ENCODE results near the gene CALHM5.

CALHM5 gene

DNA sequence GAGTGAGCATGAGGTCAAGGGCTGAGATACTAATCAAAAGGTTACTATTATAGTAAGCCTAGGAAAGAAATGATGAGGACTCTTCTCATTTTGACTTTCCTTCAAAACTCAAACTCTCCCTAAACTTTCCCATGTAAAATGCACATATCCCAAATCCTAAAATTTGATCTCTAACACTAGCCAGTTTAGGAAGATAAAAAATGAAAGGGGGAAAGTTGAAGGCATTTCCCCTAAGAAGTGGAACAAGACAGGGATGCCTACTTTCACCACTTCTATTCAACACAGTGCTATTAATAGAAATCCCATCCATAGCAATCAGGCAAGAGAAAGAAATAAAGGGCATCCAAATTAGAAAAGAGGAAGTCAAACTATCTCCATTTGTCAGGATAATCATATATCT lies 2.9 kb upstream of the CALHM5 start:
- DNase-seq (ENCODE audit: low read depth in 2 of 2), result no peak

DNA sequence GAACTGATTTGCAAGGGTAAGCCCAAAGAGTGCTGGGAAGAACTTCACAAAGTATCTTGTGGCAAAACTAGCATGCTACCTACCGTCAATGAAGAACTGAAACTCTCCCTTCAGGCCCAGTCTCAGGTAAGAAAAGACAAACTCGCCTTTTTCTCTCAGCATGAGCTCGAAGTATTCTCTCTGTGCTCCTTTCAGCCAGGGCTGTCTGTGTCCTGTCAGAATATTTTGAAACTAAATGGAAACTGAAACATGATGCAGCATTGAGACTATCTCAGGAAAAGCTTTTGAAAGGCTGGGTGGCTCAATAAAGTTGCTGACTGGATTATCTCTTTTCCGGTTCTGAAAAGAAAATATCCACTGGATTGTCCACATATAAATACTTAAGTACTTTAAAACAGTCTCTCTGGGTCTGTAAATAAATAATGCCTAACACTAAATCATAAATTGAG lies 696 bp downstream of the CALHM5 start:
- no peak for DNase-seq (ENCODE audit: low read depth in 2 of 2)

- DNase-seq (ENCODE audit: low read depth in 2 of 2), result no peak
These were observed 1.3 kb downstream of the CALHM5 start for GRCh38 chr6:116512734-116513133.

GRCh38 chr6:116513224-116513875 lies 1.9 kb downstream of the CALHM5 start:
- no peak for DNase-seq (ENCODE audit: low read depth in 2 of 2)

- no peak for DNase-seq (ENCODE audit: low read depth in 2 of 2)
These were observed 2.7 kb downstream of the CALHM5 start for GRCh38 chr6:116514111-116514510.

- DNase-seq (ENCODE audit: low read depth in 2 of 2), result no peak
These were observed 3.7 kb downstream of the CALHM5 start for GRCh38 chr6:116515141-116515540.

- no peak for DNase-seq (ENCODE audit: low read depth in 2 of 2)
These were observed 7.4 kb downstream of the CALHM5 start for GRCh38 chr6:116518621-116519368.

GRCh38 chr6:116522896-116523295 lies 11.5 kb downstream of the CALHM5 start:
- DNase-seq (ENCODE audit: low read depth in 2 of 2), result no peak

DNA sequence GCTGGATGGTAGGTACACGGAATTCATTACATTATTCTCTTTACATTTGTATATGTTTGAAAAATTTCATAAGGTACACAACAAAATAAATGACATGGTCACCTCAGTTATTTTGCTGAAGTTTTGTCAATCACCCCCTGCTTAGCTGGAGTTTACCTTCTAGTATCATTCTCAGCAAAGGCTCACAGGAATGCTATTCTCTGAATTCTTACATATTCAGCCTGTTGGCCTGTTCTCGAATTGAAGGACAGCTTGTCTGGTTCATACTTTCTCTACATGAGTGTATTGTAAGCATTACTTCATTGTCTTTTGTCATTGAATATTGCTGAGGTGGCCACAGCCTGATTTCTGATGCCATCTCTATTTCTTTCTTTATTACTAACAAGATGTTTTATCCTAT lies 12.8 kb downstream of the CALHM5 start:
- DNase-seq (ENCODE audit: low read depth in 2 of 2), result no peak

DNA sequence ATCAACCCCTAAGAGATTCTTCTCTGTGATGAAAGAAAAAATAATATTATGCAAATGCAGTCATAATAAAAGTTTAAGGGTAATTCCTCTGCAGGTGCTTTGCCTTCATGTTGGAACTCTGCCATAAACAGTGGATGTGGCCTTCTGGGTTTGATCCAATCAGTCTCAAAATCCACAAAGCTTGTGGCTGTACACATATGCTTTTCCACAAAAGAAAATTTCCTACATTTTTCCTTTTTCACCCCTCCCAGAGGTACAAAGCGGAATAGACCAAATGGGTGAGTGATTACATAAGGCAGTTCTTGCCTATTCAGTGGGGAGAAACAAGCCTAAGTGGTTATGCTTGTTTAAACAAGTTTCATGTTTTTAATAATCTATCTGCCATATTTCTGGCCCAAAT lies 16.7 kb downstream of the CALHM5 start:
- DNase-seq (ENCODE audit: low read depth in 2 of 2), result no peak

DNA sequence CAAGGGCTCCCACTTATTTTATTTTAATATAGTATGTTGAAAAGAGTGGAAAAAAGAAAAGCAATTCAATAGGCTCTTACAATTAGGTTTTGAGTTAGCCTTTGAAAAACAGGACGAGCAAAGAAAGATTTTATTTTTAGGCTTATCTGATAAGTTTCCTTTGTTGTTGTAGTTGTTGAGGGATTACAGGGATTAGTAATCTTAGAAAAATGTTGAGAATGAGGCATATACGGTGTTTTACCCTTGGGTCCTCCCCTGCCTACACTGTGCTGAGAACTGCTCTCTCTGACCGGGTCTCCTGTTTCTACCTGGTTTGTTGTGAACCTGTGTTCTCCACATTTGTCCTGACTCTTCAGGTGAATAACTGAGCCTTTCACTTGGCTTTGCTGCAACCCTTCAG lies 17.3 kb downstream of the CALHM5 start:
- no peak for DNase-seq (ENCODE audit: low read depth in 2 of 2)

GRCh38 chr6:116529466-116530290 lies 18.2 kb downstream of the CALHM5 start:
- DNase-seq (ENCODE audit: low read depth in 2 of 2), result no peak

DNA sequence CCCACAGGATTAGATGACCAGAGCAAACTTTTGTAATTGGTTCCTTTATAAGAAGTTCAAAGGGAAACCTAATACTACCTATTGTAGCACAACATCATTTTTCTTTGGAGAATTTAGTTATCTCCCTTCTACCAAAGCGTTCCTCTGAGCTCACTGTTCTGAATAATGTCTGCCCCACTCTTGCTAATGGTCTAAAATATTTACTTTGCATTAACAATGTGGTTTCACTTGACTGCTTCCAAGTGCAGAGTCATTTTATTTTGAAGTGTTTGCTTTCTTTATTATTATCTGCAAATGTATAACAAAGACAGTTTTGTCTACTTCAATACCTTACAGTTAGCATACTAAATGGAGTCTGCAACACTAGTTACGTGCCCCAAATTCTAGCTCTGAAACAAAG lies 19.0 kb downstream of the CALHM5 start:
- no peak for DNase-seq (ENCODE audit: low read depth in 2 of 2)

GRCh38 chr6:116531675-116532570 lies 20.5 kb downstream of the CALHM5 start:
- DNase-seq (ENCODE audit: low read depth in 2 of 2), result peak; percentile 10 to 17

- DNase-seq (ENCODE audit: low read depth in 2 of 2), result no peak
These were observed 22.0 kb downstream of the CALHM5 start for GRCh38 chr6:116533233-116533957.

DNA sequence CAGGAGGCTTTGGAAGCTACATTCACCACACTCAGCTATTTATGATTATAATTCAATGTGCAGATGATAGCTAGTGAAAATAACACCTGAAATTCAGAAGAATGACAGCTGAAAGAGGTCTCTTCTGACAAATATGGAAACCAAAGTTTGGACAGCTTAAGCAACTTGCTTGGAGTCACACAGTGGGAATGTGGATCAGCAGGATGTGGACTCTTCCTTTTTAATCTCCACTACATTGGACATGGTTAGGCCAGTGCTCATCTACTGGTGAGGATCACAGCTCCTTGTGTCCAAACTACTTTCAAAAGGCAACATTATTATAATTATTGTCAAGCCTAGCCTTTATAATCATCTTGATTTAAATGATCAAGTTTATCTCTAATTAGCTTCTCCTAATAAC lies 23.7 kb downstream of the CALHM5 start:
- no peak for DNase-seq (ENCODE audit: low read depth in 2 of 2)

DNA sequence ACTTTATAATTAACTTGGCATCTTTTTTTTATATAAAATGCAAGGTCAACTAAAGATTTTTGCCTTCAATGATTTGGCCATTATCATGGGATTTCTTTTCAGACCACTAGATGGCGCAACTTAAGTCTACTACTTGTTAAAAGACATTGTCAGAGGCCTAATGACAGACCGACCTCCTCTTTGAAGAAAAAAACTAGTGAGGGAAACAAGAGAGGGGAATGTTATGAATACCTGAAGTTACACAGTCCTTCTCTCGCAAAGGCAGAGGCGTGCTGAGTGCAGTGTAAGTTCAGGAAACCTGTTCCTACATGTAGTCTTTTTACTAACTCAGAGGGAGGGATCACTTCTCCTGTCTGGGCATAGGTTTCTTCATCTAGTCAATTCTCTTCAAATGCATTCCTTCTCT lies 24.8 kb downstream of the CALHM5 start:
- no peak for DNase-seq (ENCODE audit: low read depth in 2 of 2)

DNA sequence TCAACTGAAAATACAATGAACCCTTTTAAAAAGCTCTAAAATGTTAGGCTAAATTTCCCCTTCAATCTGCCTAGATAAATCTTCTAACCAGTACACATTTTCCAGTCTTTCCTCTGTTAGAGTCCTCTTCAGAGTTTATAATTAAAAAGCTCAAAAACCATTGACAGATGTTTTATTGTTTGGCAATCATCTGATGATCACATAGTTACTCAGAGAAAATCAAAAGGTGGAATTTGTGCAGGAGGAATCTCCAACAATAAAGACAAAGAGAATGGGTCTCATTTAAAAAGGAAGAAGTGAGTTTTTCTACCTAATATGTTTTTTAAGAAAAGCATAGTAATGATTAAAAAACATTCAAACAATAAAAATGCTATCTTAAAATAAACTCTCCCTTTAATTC lies 31.0 kb downstream of the CALHM5 start:
- no peak for DNase-seq (ENCODE audit: low read depth in 2 of 2)

GRCh38 chr6:116543149-116543548 lies 31.7 kb downstream of the CALHM5 start:
- no peak for DNase-seq (ENCODE audit: low read depth in 2 of 2)

- DNase-seq (ENCODE audit: low read depth in 2 of 2), result no peak
These were observed 34.2 kb downstream of the CALHM5 start, which contains the start of gene TRAPPC3L for GRCh38 chr6:116545651-116546050. TSS of gene TRAPPC3L (minus strand) at chr6:116545684. CDS start at chr6:116545514, 170 bp downstream.

- no peak for DNase-seq (ENCODE audit: low read depth in 2 of 2)
These were observed 35.9 kb downstream of the CALHM5 start for GRCh38 chr6:116547358-116547757.
